Measurements from ENCODE around the gene MEG3.
"Not testable (repeated sequence)": the region's sequence is repeated elsewhere in the genome, so short reads cannot be mapped to it uniquely, and the experiment has no call there.

The MEG3 gene

DNA sequence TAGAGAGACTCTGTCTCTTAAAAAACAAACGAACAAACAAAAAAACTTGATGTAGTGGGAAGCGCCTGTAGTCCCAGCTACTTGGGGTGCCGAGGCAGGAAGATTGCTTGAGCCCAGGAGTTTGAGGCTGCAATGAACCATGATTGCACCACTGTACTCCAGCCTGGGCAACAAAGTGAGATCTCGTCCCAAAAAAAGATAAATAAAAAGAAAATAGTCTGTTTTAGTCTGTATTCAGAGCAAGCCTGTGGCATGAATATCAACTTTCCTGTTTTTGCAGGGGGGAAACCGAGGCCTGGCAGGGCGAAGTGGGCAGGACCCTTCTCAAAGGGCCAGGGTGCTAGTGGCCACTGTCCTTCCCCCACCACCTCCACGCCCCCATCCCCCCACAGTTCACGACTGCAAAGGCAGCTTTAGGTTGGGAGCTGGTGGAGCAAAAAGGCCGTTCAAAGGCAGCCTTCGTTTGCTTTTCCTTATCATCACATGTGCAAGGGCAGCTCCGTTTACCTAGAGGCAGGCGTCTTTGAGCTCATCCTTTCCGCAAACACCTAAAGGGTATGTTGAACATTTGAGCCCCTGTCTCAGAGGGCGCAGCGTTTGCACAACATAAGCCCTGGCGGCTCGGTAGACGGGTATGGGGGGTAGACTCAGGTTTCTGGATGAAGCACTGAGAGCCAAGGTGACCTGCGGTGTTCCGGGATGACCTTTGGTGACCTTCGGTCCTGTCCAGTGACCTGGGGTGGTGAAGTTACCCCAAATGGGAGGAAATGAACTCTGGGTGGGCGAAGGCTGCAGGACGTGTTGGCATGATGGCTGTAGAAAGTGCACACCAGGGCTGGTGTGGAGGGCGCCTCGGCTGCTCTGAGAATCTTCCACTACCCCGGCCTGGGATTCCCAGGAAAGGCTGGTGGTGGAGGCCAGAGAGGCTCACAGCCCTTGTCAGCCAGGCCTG is 8.7 kb upstream of the MEG3 start:
- DNase-seq = no peak

DNA sequence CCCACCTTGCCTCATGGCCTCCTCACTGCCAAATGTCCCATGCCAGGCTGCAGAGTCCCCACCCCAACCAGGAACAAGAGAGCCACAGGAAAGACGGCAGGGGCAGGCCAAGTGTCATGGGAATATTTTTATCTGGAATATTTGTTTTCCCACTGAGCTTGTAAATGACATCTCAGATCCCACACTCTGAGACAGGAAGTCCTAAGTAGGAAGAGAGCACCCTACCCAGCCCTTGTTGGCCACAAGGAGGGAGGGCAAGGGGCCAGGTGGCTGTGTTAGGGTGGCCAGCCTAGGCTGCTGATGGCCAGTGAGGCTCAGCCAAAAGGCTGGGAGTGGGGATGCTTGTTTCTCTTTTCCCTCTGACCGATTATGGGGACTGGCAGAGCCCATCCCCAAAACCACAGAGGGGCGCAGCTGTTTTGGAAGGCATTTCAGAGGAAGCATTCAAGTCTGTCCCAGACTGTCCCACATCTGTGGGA is 7.7 kb upstream of the MEG3 start:
- no peak for DNase-seq

DNA sequence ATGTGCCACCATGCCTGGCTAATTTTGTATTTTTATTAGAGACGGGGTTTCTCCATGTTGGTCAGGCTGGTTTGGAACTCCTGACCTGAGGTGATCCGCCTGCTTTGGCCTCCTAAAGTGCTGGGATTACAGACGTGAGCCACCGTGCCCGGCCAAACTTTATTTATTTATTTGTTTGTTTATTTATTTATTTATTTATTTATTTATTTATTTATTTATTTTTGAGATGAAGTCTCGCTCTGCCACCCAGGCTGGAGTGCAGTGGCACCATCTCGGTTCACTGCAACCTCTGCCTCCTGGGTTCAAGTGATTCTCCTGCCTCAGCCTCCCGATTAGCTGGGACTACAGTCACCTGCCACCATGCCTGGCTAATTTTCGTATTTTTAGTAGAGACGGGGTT is 7.0 kb upstream of the MEG3 start:
- DNase-seq = not testable (repeated sequence)

GRCh38 chr14:100819453-100819828 is 6.5 kb upstream of the MEG3 start:
- no peak for DNase-seq

DNA sequence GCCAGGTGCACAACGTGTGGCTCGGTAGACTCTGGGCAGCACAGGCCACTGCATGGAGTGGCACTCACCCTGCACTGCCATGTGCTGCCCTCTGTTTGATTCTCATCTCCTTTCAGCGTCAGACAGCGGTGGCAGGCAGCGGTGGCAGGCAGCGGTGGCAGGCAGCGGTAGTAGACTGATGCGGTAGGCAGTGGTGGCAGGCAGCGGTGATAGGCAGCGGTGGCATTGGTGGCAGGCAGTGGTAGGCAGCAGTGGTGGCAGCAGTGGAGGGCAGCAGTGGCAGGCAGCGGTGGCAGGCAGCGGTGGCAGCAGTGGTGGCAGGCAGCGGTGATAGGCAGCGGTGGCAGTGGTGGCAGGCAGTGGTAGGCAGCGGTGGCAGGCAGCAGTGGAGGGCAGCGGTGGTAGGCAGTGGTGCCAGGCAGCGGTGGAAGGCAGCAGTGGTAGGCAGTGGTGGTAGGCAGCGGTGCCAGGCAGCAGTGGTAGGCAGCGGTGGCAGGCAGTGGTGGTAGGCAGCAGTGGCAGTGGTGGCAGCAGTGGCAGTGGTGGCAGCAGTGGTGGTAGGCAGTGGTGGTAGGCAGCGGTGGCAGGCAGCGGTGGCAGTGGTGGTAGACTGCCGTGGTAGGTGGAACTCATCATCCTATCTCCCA is 6.0 kb upstream of the MEG3 start:
- DNase-seq = no peak

DNA sequence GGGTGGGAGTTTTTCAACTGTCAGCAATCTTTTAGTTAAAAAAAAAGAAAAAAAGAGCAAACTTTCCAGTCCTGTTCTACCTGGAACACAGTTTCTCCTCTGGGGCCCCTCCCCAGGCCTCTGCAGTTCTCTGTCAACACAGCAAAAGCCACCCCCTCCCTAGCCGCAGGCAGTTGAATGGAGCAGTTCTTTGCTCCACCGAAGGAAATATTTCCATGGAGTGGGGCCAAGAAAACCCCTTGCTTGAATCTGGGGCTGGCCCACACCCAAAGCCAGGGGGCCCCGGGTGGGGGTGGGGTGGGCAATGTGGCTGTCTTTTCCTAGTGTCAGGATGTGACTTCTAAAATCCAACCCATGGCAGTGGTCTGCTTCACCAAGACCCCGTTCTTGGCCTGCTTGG is 5.0 kb upstream of the MEG3 start:
- DNase-seq = no peak

DNA sequence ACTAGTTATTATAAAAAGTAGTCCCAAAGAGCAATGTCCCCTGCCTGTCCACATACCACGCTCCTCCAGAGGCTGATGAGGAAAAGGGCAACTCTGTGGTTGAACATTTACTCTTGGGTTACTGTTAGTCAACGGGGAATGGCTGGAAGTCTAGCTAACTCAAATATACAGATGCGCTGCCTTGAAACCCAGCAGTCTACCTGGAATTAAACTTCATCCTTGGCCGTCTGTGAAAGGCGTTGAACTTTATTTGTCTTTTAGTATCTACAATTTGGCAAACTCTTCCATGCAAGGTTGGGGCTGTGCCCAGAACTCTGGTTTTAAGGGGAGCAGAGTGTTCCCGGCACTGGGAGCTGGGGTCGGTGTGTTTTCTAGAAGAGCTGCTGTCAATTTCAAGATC is 3.9 kb upstream of the MEG3 start:
- DNase-seq = no peak

DNA sequence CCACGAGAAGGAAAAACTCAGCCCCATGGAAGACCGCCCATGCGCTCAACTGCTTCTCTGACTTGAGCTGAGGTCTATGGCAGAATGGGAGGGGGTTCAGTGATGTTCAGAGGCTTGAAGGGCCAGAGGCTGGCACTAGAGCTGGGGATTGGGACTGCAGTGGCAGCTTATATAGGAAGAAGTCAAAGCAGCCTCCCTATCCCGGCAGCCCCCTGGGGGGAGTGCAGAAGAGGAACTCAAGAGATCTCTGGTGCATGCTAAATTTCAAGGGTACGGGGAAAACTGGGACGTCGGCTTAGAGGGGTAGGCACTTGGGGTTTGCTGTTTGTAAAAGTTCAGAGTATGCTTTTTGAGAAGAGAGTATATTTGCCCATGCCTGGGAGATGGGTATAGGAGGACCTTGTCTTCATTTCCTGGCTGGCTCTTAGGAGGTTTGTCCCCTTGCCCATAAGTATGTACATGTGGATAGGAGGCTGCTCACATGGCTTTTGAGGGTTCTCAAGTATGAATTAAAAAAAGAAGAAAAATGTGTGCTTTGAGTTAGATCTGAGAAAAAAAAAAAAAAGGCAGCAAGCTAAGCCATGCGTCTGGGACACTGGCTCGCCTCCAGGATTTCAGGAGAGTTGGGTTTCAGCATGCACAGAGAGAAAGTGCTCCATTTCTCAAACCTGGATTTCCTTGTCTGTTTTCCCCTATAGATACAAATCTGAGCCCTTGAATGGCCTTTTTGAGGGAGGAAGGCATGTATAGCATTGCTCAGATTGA is 3.2 kb upstream of the MEG3 start:
- DNase-seq = no peak

- DNase-seq = no peak
These were observed 2.4 kb upstream of the MEG3 start for GRCh38 chr14:100823413-100824080.

DNA sequence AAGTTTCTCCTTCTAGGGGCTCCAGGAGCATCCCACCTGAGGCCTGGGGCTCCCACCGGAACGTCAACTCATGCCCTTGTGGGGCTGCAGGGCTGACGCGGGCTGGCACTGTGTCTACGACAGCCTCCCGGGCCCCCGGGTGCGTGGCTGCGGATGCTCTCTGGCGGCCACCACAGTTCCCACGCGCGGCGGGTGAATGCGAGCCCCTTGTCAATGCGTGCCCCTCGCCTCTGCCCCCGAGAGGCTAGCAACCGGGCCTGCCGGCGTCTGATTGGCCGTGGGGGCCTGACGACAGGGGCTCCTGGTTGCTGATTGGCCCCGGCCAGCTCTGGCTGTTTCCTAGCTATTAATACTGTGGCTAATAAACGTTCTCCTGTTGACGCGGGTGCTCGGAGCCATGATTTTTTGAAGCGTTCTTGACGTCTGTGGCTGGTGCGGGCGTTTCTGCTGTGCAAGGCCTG is 1.8 kb upstream of the MEG3 start:
- DNase-seq = no peak

- DNase-seq = no peak
These were observed 811 bp upstream of the MEG3 start for GRCh38 chr14:100824901-100825712.

GRCh38 chr14:100826391-100827100 is 628 bp downstream of the MEG3 start:
- DNase-seq = no peak

DNA sequence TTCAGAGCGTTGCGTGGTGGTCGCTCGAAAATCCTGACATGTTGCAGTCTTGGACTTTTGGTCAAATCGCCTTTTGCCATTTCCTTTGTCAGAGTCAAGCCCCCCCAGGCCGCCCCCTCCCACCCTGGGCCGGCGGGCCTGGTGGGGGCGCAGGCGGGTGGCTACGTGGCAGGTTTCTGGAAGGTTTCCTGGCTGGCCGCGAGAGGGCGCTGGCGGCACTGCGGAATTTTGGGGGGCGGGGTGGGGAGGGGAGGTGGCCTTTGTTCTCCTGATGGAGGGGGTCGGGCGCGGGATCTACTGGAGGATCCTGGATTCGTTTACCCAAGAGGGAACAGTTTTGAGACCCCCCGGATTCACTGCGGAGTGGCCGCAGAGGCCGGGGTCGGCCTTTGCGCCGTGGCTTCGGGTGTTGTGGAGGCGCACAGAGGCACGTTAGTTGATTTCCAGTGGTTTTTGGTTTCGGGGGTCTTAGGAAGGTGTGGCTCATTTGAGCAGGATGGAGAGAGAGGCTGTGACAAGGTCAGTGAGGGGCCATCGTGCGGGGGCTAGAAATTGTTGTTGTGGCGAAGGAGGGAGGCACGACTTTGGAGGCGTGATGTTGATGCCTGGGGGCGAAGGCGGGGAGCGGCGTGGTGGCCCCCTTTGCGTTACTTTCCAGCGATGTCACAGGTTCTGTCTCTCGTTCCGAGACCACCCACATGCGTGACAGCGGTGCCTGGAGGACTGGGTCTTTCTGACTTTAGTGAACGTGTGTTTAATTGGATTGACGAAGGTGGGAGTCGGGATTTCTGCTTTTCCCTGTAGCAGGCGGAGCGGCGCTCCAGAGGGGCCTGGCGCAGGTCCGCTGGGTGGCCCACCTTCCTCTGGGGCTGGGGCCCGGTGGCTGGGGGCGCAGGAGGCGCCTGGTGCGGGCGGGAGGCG is 1.4 kb downstream of the MEG3 start:
- DNase-seq = no peak

GRCh38 chr14:100828031-100828769 is 2.3 kb downstream of the MEG3 start:
- DNase-seq = no peak

GRCh38 chr14:100830681-100831080 is 4.8 kb downstream of the MEG3 start:
- no peak for DNase-seq

DNA sequence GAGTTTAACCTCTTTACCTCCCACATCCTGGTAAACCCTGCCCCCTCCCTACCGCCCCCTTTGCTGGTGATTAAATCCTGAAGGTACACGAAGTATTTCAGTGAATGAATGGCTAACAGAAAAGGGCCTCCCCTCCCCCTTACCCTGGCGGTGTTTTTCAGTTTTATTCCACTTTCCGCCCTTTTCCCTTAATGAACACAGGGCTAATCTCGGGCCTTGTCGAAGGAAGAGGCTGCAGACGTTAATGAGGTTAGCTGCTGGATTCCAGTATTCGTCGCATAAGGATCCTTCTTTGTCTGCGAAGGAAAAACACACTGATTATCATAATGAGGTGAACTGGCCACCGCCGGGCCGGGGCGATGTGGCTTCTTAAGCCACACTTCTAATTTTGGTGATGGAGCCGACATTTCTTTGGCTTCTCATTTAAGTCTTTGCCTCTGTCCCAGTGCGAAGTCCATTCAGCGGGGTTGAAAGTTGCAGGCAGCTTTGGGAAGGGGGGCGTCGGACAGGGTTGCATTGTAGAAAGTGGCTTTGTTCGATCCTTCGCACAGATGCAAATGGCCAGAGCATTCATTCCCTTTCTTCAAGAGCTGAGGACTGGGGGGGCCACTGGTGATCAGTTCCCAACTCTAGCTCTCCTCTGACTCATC is 6.5 kb downstream of the MEG3 start:
- no peak for DNase-seq

DNA sequence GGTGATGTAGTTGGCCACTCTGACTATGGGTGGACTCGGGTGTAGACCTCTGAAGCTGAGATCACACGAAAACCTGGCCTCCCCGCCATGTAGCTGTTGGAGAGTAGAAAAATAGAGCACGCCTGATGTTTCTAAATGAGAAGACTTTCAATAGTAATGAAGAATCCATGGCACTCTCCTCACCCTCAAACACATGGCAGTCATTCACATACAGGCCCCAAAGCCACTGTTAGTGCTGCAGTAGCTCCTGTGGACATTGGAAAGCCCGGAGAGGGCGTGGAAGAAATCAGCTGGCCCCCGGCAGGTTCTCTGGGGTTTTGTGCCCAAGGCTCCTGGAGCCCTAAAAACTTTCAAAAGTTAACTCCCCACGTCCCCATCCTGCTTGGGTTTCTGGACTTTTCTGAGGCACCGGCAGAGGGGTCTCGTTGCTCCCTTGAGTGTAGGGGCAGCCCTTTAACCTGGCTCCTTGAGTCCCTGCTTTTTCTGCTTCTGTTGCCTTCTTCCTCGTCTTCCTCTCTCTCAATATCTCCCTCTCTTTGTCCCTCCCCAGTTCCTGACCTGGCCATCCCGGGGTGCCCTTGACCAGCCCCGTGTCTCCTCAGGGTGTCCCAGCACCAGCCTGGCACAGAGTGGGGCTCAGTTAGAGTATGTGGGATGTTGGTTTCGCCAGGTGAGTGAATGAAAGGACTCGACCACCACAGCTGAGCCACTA is 8.3 kb downstream of the MEG3 start:
- DNase-seq = no peak

Measured in DMS 273 treated with DMSO at 0.1 percent for 48 hours (cell line).